Measurements from ENCODE around the gene SOX12. TPM values are rescaled to one million over a fixed set of nuclear protein-coding genes. Genes with fewer than 3 reads are reported as not detected.
"Not testable (repeated sequence)": the region's sequence is repeated elsewhere in the genome, so short reads cannot be mapped to it uniquely, and the experiment has no call there.

The SOX12 gene
- total RNA-seq, 1 experiment from 2014 or later: 41.0 TPM

GRCh38 chr20:376750-377149 is 51.4 kb downstream of the SOX12 start:
- intact Hi-C loops (cut with micrococcal nuclease; ENCODE audit: unreplicated experiment): no loop called here
- no TSS peak for BruUV-seq (replicated peaks)
- no peaks in the 10 kb centered on the region for H3K9me3 ChIP-seq (ENCODE audit: low read depth, low read length, poor library complexity, severe bottlenecking)
- no peaks in the 10 kb centered on the region for H3K27me3 ChIP-seq (replicated peaks; ENCODE audit: insufficient read depth, low read depth, low read length, poor library complexity)
- H3K4me3 ChIP-seq (ENCODE audit: low read depth, low read length, poor library complexity, severe bottlenecking): no peak overlapping the region
- POLR2A ChIA-PET (ENCODE audit: low non-redundant PET): no interaction called here
- H3K4me1 ChIP-seq (ENCODE audit: insufficient read depth, low read length, poor library complexity, severe bottlenecking): peaks cover 33% of the 10 kb centered on the region
- no peak for DNase-seq (ENCODE audit: low spot score)
- CTCF ChIA-PET: no interaction called here
- H3K36me3 ChIP-seq (ENCODE audit: insufficient read depth, low read length, poor library complexity, severe bottlenecking): no peaks in the 10 kb centered on the region
- no peak overlapping the region for H3K27ac ChIP-seq (ENCODE audit: low read depth, low read length, poor library complexity, severe bottlenecking)
- TF ChIP-seq EZH2 (IDR thresholded peaks at IDR 0.05; ENCODE audit: borderline replicate concordance, low read depth, low read length, poor library complexity, severe bottlenecking) (no peak), CTCF (conservative IDR thresholded peaks at IDR 0.05; ENCODE audit: low read depth, low read length) (no peak)

GRCh38 chr20:377578-377977 is 52.2 kb downstream of the SOX12 start:
- DNase-seq (ENCODE audit: low spot score); H3K9me3 ChIP-seq (ENCODE audit: low read depth, low read length, poor library complexity, severe bottlenecking); H3K36me3 ChIP-seq (ENCODE audit: insufficient read depth, low read length, poor library complexity, severe bottlenecking); H3K4me3 ChIP-seq (ENCODE audit: low read depth, low read length, poor library complexity, severe bottlenecking); BruUV-seq (replicated peaks); intact Hi-C loops (cut with micrococcal nuclease; ENCODE audit: unreplicated experiment); CTCF ChIA-PET; H3K27me3 ChIP-seq (replicated peaks; ENCODE audit: insufficient read depth, low read depth, low read length, poor library complexity); H3K27ac ChIP-seq (ENCODE audit: low read depth, low read length, poor library complexity, severe bottlenecking): not testable (repeated sequence)
- POLR2A ChIA-PET (ENCODE audit: low non-redundant PET): interaction anchor here (0.6 kb wide), 1 partner anchor 8 kb away, joined by 3 read pairs; no protein-coding TSS in a partner anchor
- peaks cover 32% of the 10 kb centered on the region for H3K4me1 ChIP-seq (ENCODE audit: insufficient read depth, low read length, poor library complexity, severe bottlenecking)

DNA sequence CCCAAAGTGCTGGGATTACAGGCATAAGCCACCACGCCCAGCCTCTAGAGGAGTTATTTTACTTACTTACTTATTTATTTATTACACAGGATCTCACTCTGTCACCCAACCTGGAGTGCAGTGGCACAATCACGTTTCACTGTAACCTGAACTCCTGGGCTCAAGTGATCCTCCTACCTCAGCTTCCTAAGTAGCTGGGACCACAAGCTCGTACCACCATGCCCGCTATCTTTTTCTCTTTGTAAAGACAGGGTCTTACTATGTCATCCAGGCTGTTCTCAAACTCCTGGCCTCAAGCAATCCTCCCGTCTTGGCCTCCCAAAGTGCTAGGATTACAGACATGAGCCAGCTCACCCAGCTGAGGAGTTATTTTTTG is 53.6 kb downstream of the SOX12 start:
- peak overlapping the region; percentile 97 for H3K27ac ChIP-seq (ENCODE audit: low read depth, low read length, poor library complexity, severe bottlenecking)
- DNase-seq (ENCODE audit: low spot score): no peak

More for the DNA sequence above, 53.6 kb downstream of the SOX12 start:
- ChIA-PET POLR2A (ENCODE audit: low non-redundant PET) (no interaction called here), CTCF (no interaction called here)
- BruUV-seq (replicated peaks): no TSS peak
- no peaks in the 10 kb centered on the region for H3K27me3 ChIP-seq (replicated peaks; ENCODE audit: insufficient read depth, low read depth, low read length, poor library complexity)
- peaks cover 31% of the 10 kb centered on the region for H3K4me1 ChIP-seq (ENCODE audit: insufficient read depth, low read length, poor library complexity, severe bottlenecking)
- no peak for TF ChIP-seq EZH2 (IDR thresholded peaks at IDR 0.05; ENCODE audit: borderline replicate concordance, low read depth, low read length, poor library complexity, severe bottlenecking)
- TF ChIP-seq CTCF (conservative IDR thresholded peaks at IDR 0.05; ENCODE audit: low read depth, low read length): no peak
- intact Hi-C loops (cut with micrococcal nuclease; ENCODE audit: unreplicated experiment): no loop called here
- H3K36me3 ChIP-seq (ENCODE audit: insufficient read depth, low read length, poor library complexity, severe bottlenecking): peaks cover 8% of the 10 kb centered on the region
- H3K4me3 ChIP-seq (ENCODE audit: low read depth, low read length, poor library complexity, severe bottlenecking): no peak overlapping the region
- H3K9me3 ChIP-seq (ENCODE audit: low read depth, low read length, poor library complexity, severe bottlenecking): no peaks in the 10 kb centered on the region

Other genes with a start within 250 kb of the SOX12 start
- gene DEFB125, start 237.9 kb upstream of the SOX12 start, total RNA-seq (2021): not detected in 2 replicates
- gene DEFB126, start 183.0 kb upstream of the SOX12 start, total RNA-seq (2021): not detected in 2 replicates
- gene DEFB127, start 168.1 kb upstream of the SOX12 start, total RNA-seq (2021): not detected in 2 replicates
- not detected in 2 replicates for gene DEFB128, start 135.8 kb upstream of the SOX12 start, total RNA-seq (2021)
- not detected in 2 replicates for gene DEFB129, start 98.3 kb upstream of the SOX12 start, total RNA-seq (2021)
- gene DEFB132, start 67.8 kb upstream of the SOX12 start, total RNA-seq (2021): not detected in 2 replicates
- gene C20orf96, start 34.8 kb upstream of the SOX12 start, total RNA-seq (2021): 21.7 and 26.3 TPM in 2 replicates
- 38.0 and 39.6 TPM in 2 replicates for gene ZCCHC3, start 28.0 kb upstream of the SOX12 start, total RNA-seq (2021)
- gene NRSN2, start 21.6 kb downstream of the SOX12 start, total RNA-seq (2021): 43.4 and 55.4 TPM in 2 replicates
- 43.4 and 59.6 TPM in 2 replicates for gene TRIB3, start 55.2 kb downstream of the SOX12 start, total RNA-seq (2021)
- gene RBCK1, start 82.7 kb downstream of the SOX12 start, total RNA-seq (2021): 71.9 and 72.0 TPM in 2 replicates
- 31.8 and 34.3 TPM in 2 replicates for gene TBC1D20, start 137.0 kb downstream of the SOX12 start, total RNA-seq (2021)
- 233 and 240 TPM in 2 replicates for gene CSNK2A1, start 218.2 kb downstream of the SOX12 start, total RNA-seq (2021)

Data from A673 (cell line).